HepG2 (cell line): ENCODE measurements around the gene TNPO3. TPM values are rescaled to one million over a fixed set of nuclear protein-coding genes. Genes with fewer than 3 reads are reported as not detected.

Experiments used
- ATAC-seq: fragments of 200-7000 bp; cut with Tn5 transposase; 3 replicates; pipeline ENCODE4 v1.9.1; 2020; ENCODE audit warnings: mild to moderate bottlenecking, moderate library complexity
- BruUV-seq: library from RNA; stranded (reverse); fragments of 400-500 nt; replicated peaks from 2 replicates; lab custom pipeline; 2021; lab: Mats Ljungman, UMichigan
- CTCF ChIA-PET: fragments of 300-600 bp; formaldehyde crosslinking; extraction: SDS; loops from one replicate; lab custom pipeline; 2021; ENCODE audit warnings: low total read pairs, inconsistent platforms, low intra/inter-chr PET ratio; lab: Yijun Ruan, JAX
- POLR2A ChIA-PET: fragments of 350-600 bp; sonication (Branson Sonifier 250); formaldehyde crosslinking; loops from one replicate; lab custom pipeline; 2020; ENCODE audit warnings: antibody characterized with exemption, inconsistent platforms; lab: Yijun Ruan, JAX
- DNase-seq: peaks from one replicate; pipeline ENCODE4 v3.0.0-alpha.2; 2015; ENCODE audit warnings: low spot score
- FAIRE-seq: peaks from 3 replicates; lab custom pipeline; 2011; peaks lifted over from hg19 to GRCh38; lab: Jason Lieb, UNC
- H2AFZ ChIP-seq: one replicate; pipeline ENCODE4 v1.6.1; 2011; ENCODE audit warnings: low read length, inconsistent platforms
- H3K27ac ChIP-seq: fragments of 300-600 bp; 3 replicates; pipeline ENCODE4 v1.8.0; 2011; ENCODE audit warnings: mixed run types, mild to moderate bottlenecking, mixed read lengths, low read length, inconsistent platforms; ENCODE audit not compliant: insufficient read depth; ENCODE audit errors: extremely low read length
- H3K27me3 ChIP-seq, 2 experiments: fragments of 200-600 bp in 1 of 2; 2 replicates in 1 of 2; 3 replicates in 1 of 2; pipeline versions ENCODE4 v1.6.0 to v1.8.0; 2011; ENCODE audit warnings: low read length in 2 of 2, mild to moderate bottlenecking in 2 of 2, moderate library complexity in 2 of 2, inconsistent platforms in 1 of 2; ENCODE audit not compliant: insufficient read depth in 2 of 2, control insufficient read depth in 1 of 2
- H3K36me3 ChIP-seq, 2 experiments: fragments of 200-600 bp in 1 of 2; replicated peaks in 1 of 2; 2 replicates in 1 of 2; 3 replicates in 1 of 2; pipeline versions ENCODE4 v1.5.1 to v1.8.0; 2011; ENCODE audit warnings: low read length in 2 of 2, inconsistent platforms in 1 of 2; ENCODE audit not compliant: insufficient read depth in 2 of 2, control insufficient read depth in 1 of 2
- H3K4me1 ChIP-seq: 2 replicates; pipeline ENCODE4 v1.5.1; 2012; ENCODE audit warnings: low read length, inconsistent platforms; ENCODE audit not compliant: insufficient read depth
- H3K4me2 ChIP-seq: 2 replicates; pipeline ENCODE4 v1.6.0; 2011; ENCODE audit warnings: low read depth, low read length, inconsistent platforms
- H3K4me3 ChIP-seq, 3 experiments: fragments of 200-600 bp in 1 of 3; sonication (generic), shearing (Covaris generic) in 1 of 3; replicated peaks in 1 of 3; 2 replicates each; pipeline ENCODE4 v1.5.1; 2011 to 2016; ENCODE audit warnings: low read length in 3 of 3, inconsistent platforms in 2 of 3, low read depth in 2 of 3, mild to moderate bottlenecking in 2 of 3, control low read depth in 1 of 3, mixed read lengths in 1 of 3; ENCODE audit not compliant: insufficient read depth in 1 of 3
- H3K79me2 ChIP-seq: one replicate; pipeline ENCODE4 v1.6.1; 2011; ENCODE audit warnings: low read length, inconsistent platforms; ENCODE audit not compliant: insufficient read depth
- H3K9ac ChIP-seq: 2 replicates; pipeline ENCODE4 v1.6.0; 2011; ENCODE audit warnings: mild to moderate bottlenecking, low read depth, low read length, inconsistent platforms; ENCODE audit not compliant: insufficient read depth
- H3K9me3 ChIP-seq: 2 replicates; pipeline ENCODE4 v1.5.1; 2012; ENCODE audit warnings: mild to moderate bottlenecking, low read length
- H4K20me1 ChIP-seq: 2 replicates; pipeline ENCODE4 v1.6.0; 2011; ENCODE audit warnings: inconsistent platforms, mild to moderate bottlenecking, low read length, moderate library complexity; ENCODE audit not compliant: insufficient read depth
- ARID2 ChIP-seq: sonication (generic); formaldehyde crosslinking; IDR thresholded peaks from 2 replicates; pipeline ENCODE4 v1.8.1; 2022; ENCODE audit warnings: mild to moderate bottlenecking, missing genetic modification reagents, borderline replicate concordance
- NBN ChIP-seq: fragments of 450-650 bp; conservative IDR thresholded peaks from 2 replicates; pipeline ENCODE4 v1.6.1; 2017
- RCOR2 ChIP-seq: IDR thresholded peaks from 2 replicates; pipeline ENCODE4 v1.6.1; 2016; ENCODE audit warnings: missing biosample characterization, missing genetic modification reagents
- ZFP1 ChIP-seq: IDR thresholded peaks from 2 replicates; pipeline ENCODE4 v1.6.1; 2016
- ZFP36L1 ChIP-seq: sonication (generic); formaldehyde crosslinking; IDR thresholded peaks from 2 replicates; pipeline ENCODE4 v1.8.0; 2022; ENCODE audit warnings: mild to moderate bottlenecking, missing genetic modification reagents, moderate library complexity
- ZSCAN20 ChIP-seq: sonication (generic); formaldehyde crosslinking; IDR thresholded peaks from 2 replicates; pipeline ENCODE4 v1.4.0; 2020; ENCODE audit warnings: missing genetic modification reagents, mild to moderate bottlenecking, borderline replicate concordance
- WGBS: methylation state at CpG from one replicate; pipeline ENCODE4 v1.1.6; 2017; ENCODE audit warnings: low lambda C conversion rate; 5-methylcytosine and 5-hydroxymethylcytosine counted together
- in situ Hi-C: cut with HindIII; loops from 2 replicates; pipeline ENCODE4 v1.10.0; 2017; ENCODE audit warnings: low pct_unique_long_range_greater_than_20kb; ENCODE audit not compliant: extremely low pct_ligation_motif_present
- intact Hi-C: fragments of 100-400 bp; cut with micrococcal nuclease; formaldehyde crosslinking; loops from one replicate; pipeline ENCODE4 v1.10.0; 2022; ENCODE audit not compliant: unreplicated experiment
- polyA plus RNA-seq, 8 experiments: library from polyadenylated mRNA; depleted of rRNA in 3 of 8; stranded (reverse) in 7 of 8; unstranded in 1 of 8; fragments of >200 nt; fragmentation: Illumina TruSeq in 4 of 8; extraction: Trizol in 4 of 8; gene quantifications; 2 replicates each; pipeline versions ENCODE4 v1.2.1 to v1.2.3, GENCODE V29; 2011 to 2016; ENCODE audit warnings: low read depth in 4 of 8, missing spikeins in 1 of 8, mixed read lengths in 1 of 8; ENCODE audit not compliant: insufficient read depth in 1 of 8
- total RNA-seq, 5 experiments: library from RNA; depleted of rRNA; stranded (reverse); fragments of >200 nt; fragmentation: Illumina TruSeq; extraction: Trizol; gene quantifications; 2 replicates each; pipeline ENCODE4 v1.2.3, GENCODE V29; 2016; ENCODE audit warnings: low read depth in 1 of 5
- TF ChIP-seq, protein P1 (sequence below): sonication (generic); formaldehyde crosslinking; IDR thresholded peaks from 2 replicates; pipeline ENCODE4 v1.5.0; 2020; ENCODE audit warnings: mild to moderate bottlenecking, missing genetic modification reagents, moderate library complexity

TNPO3 gene
- total and polyA plus RNA-seq, 2 of the 13 experiments (the other 11 are each of a cell fraction or from before 2014, with no cell fraction given): 23.8 to 44.6 TPM

GRCh38 chr7:128955981-128956380 lies 98.9 kb downstream of the TNPO3 start:
- CTCF ChIA-PET: no interaction called here
- TF ChIP-seq NBN (no peak), RCOR2 (CRISPR knock-in tag) (no peak), ARID2 (CRISPR knock-in tag) (no peak), ZFP36L1 (CRISPR knock-in tag) (no peak), ZSCAN20 (CRISPR knock-in tag) (no peak)
- Histone ChIP-seq H3K4me2 (no peak overlapping the region), H2AFZ (no peak overlapping the region), H3K4me1 (no peaks in the 10 kb centered on the region), H3K9ac (no peak overlapping the region), H3K27me3 (no peaks in the 10 kb centered on the region), H3K27ac (no peak overlapping the region), H4K20me1 (no peaks in the 10 kb centered on the region; the same call in 1 of the 2 replicates), H3K4me3 (no peak overlapping the region), H3K79me2 (no peaks in the 10 kb centered on the region), H3K36me3 (peaks cover 15 to 61% of the 10 kb centered on the region in 2 experiments), H3K9me3 (no peaks in the 10 kb centered on the region)
- ATAC-seq (no peak), FAIRE-seq (no peak), DNase-seq (no peak)
- in situ Hi-C loops (no loop called here), intact Hi-C loops (no loop called here)
- BruUV-seq: no TSS peak
- POLR2A ChIA-PET: no interaction called here

GRCh38 chr7:128954830-128955802 lies 99.8 kb downstream of the TNPO3 start:
- Histone ChIP-seq H3K4me1 (no peaks in the 10 kb centered on the region), H3K4me2 (no peak overlapping the region), H3K27ac (no peak overlapping the region), H4K20me1 (no peaks in the 10 kb centered on the region; the same call in 1 of the 2 replicates), H3K36me3 (peaks cover 15 to 61% of the 10 kb centered on the region in 2 experiments), H3K79me2 (no peaks in the 10 kb centered on the region), H3K9ac (no peak overlapping the region), H2AFZ (no peak overlapping the region), H3K27me3 (no peaks in the 10 kb centered on the region), H3K9me3 (no peaks in the 10 kb centered on the region), H3K4me3 (no peak overlapping the region)
- intact Hi-C loops: no loop called here
- ChIA-PET POLR2A (no interaction called here), CTCF (no interaction called here)
- DNase-seq (no peak), ATAC-seq (no peak), FAIRE-seq (no peak)
- TF ChIP-seq ZFP1 (CRISPR knock-in tag): no peak
- TF ChIP-seq, protein P1, sequence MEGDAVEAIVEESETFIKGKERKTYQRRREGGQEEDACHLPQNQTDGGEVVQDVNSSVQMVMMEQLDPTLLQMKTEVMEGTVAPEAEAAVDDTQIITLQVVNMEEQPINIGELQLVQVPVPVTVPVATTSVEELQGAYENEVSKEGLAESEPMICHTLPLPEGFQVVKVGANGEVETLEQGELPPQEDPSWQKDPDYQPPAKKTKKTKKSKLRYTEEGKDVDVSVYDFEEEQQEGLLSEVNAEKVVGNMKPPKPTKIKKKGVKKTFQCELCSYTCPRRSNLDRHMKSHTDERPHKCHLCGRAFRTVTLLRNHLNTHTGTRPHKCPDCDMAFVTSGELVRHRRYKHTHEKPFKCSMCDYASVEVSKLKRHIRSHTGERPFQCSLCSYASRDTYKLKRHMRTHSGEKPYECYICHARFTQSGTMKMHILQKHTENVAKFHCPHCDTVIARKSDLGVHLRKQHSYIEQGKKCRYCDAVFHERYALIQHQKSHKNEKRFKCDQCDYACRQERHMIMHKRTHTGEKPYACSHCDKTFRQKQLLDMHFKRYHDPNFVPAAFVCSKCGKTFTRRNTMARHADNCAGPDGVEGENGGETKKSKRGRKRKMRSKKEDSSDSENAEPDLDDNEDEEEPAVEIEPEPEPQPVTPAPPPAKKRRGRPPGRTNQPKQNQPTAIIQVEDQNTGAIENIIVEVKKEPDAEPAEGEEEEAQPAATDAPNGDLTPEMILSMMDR: peak; percentile 26; the same call in 1 of the 2 replicates
- in situ Hi-C loops: no loop called here
- 94% methylated on average over 15 of the region's 15 CpGs for WGBS
- no TSS peak for BruUV-seq
